GM21825 (cell line): ENCODE measurements around the gene FKBP11.
A peak's percentile ranks its signal among the peaks of the same experiment; 100 is the strongest.
"Not testable (repeated sequence)": the region's sequence is repeated elsewhere in the genome, so short reads cannot be mapped to it uniquely, and the experiment has no call there.

Experiments
- ATAC-seq: cut with Tn5 transposase; IDR thresholded peaks from one replicate; pipeline ENCODE4 v1.9.1; 2021; ENCODE audit warnings: mild to moderate bottlenecking, moderate library complexity; ENCODE audit not compliant: unreplicated experiment

The FKBP11 gene

DNA sequence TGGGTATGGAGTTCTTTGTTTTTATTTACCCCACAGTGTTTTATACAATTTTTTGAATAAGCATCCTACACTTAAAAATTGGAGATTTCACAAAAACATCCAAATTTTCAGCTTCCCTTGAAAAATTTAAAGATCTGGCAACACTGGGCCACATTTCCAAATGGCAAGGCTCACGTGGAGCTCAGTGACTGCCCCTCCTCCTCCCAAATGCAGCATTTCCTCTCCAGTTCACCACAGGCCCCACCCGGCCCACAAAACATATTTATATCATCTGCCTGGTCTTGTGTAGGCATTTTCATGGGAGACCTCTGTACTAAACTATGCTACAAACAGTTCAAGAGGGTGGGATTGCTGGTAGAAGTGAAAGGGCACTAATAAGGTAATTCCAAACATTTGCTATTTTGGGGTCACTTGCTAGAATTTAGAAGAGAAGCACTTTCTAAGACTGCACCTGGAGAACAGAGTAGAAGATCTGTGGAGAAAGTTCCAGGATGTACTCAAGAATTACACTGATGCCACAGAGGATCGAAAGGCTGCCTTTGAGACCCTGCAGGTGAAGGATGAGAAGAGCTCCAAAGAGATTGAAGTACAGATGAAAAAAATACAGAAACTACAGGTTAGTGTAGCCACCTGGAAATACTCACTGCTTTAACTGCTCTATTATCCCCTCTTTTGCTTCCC is 7.3 kb downstream of the FKBP11 start:
- no peak for ATAC-seq

- no peak for ATAC-seq
Observed at GRCh38 chr12:48910196-48910595, 15.1 kb downstream of the FKBP11 start.

DNA sequence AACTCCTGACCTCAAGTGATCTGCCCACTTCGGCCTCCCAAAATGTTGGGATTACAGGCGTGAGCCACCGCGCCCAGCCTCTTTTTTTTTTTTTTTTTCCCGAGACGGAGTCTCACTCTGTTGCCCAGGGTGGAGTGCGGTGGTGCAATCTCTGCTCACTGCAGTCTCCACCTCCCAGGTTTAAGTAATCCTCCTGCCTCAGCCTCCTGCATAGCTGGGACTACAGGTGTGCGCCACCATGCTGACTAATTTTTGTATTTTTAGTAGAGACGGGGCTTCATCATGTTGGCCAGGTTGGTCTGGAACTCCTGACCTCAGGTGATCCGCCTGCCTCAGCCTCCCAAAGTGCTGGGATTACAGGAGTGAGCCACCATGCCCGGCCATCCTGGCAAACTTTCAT is 15.6 kb downstream of the FKBP11 start:
- ATAC-seq: not testable (repeated sequence)

DNA sequence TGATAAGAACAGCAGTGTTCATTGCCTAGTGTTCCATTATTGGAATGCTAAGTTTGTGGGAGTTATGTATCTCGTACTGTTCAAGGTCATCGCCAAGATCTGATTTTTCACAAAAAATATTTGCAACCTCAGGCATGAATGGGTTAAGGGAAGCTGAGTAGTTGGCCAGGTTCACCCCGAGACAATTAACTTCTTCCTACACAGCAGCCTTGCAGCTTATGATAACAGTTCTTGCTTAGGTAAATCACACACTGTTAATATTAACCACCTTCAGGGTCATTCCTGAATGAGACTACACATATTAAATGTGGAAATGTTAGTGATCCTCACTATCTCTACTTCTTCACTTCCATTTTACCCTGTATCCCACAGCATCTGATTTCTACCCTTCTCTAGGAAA is 18.0 kb downstream of the FKBP11 start:
- ATAC-seq: no peak

DNA sequence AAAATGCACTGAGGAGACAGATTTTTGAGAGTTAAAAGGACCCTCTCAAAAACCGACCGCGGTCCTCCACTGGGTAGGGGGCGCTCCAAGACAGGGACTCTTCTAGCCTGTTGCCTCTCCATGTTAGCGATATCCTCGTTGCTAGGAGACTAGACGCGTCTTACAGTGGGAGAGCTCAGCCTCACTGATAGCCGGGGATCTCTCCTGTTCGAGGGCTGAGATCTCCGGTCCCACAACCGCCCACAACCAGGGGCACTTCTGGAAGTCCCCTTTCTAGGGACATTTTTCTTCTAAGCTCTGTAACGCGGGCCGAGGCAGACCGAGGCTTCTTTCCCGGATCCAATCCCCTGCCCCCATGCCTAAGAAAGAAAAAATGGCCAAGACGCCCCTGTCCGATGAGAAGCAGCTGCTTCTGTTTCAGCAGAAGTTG is 21.3 kb downstream of the FKBP11 start:
- ATAC-seq: peak; percentile 81

GRCh38 chr12:48903363-48903981 is 21.8 kb downstream of the FKBP11 start:
- no peak for ATAC-seq

DNA sequence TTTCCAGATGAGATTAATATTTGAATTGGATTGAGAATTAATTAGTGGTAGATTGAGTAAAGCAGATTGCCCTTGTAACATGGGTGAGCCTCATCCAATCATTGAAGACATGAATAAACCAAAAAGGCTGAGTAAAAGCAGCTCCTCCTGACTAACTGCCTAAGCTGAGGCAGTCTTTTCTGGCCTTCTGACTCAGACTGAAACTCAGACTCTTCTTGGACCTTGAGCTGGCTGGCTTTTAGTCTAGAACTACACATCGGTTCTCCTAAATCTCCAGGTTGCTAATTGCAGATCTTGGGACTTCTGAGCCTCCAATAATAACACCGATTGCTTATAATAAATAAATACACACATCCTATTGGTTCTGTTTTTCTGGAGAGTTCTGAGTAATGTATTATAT is 24.0 kb downstream of the FKBP11 start:
- ATAC-seq: no peak

- no peak for ATAC-seq
Observed at GRCh38 chr12:48899651-48900050, 25.6 kb downstream of the FKBP11 start.

DNA sequence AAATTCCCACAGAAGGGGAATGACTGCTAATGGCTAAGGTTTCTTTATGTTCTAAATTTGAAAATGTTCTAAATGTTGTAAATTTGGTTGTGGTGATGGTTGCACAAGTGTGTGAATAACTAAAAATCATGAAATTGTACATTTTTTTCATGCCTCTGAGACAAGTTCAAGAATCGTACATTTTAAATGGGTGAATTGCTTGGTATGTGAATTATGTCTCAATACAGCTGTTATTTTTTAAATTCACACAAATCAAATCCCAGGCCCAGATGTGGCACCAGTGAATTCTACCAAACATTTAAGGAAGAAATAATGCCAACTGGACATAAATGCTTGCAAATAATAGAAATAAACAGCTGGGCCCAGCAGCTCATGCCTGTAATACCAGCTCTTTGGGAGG is 31.0 kb downstream of the FKBP11 start:
- no peak for ATAC-seq

- no peak for ATAC-seq
Observed at GRCh38 chr12:48890657-48891418, 34.5 kb downstream of the FKBP11 start.

DNA sequence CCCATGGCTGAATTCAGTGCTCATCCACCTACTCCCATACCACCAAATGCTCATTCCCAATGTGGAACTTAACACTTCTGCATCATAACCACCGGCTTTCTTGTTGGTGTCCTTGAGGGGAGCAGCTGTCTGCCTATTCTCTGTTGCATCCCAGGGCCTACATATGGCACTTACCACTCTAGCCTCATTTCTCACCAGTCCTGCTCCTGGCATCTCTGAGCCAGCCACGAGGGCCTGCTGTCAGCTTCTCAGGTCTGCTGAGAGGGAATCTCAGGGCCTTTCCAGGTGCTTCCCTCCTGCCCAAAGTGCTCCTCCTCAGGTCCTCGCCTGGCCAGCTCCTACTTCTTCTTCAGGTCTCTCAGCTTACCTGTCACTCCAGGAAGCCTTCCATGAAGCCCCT is 35.6 kb downstream of the FKBP11 start:
- no peak for ATAC-seq

GRCh38 chr12:48883305-48884161 is 41.8 kb downstream of the FKBP11 start:
- no peak for ATAC-seq

GRCh38 chr12:48882972-48883304 is 42.4 kb downstream of the FKBP11 start:
- ATAC-seq: no peak

- ATAC-seq: no peak
Observed at GRCh38 chr12:48882315-48882687, 43.0 kb downstream of the FKBP11 start.

DNA sequence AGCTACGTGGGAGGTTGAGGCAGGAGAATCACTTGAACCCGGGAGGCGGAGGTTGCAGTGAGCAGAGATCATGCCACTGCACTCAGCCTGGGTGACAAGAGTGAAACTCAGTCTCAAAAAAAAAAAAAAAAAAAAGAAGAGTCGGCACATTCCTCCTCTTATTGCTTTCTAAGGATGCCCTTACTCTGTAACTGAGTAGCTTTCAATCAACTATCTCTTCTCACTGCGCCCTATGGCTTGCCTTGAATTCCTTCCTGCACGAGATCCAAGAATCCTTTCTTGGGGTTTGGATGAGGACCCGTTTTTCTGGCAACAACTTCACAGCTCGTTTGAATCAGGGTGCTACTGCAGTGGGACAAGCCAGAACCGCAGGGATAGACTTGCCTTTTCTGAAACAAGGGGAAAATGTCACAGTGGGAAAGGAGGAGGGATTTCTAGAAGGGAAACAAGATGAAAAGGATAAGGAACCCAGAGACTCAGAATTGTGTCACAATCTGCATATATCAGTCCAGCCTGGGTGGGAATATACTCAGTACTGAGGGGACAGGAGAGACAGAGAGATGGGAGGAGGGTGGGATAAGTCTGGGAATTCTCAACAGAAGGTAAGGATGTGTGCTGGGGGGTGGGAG is 43.5 kb downstream of the FKBP11 start:
- no peak for ATAC-seq

DNA sequence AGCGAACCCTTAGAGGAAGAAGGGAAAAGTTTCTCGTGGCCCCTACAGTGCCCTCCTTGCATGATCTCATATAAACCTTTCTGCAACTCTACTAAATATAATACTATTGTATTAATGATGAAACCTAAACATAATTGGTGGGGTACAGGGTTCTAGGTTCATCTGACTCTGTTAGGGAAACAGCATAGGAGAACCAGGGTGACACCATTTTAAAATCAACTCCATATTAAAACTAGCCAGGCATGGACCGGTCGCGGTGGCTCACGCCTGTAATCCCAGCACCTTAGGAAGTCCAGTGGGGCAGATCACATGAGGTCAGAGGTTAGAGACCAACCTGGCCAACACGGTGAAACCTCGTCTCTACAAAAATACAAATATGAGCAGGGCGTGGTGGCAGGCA is 44.6 kb downstream of the FKBP11 start:
- no peak for ATAC-seq

GRCh38 chr12:48878548-48878947 is 46.7 kb downstream of the FKBP11 start:
- no peak for ATAC-seq

GRCh38 chr12:48875944-48876515 is 49.3 kb downstream of the FKBP11 start:
- no peak for ATAC-seq

DNA sequence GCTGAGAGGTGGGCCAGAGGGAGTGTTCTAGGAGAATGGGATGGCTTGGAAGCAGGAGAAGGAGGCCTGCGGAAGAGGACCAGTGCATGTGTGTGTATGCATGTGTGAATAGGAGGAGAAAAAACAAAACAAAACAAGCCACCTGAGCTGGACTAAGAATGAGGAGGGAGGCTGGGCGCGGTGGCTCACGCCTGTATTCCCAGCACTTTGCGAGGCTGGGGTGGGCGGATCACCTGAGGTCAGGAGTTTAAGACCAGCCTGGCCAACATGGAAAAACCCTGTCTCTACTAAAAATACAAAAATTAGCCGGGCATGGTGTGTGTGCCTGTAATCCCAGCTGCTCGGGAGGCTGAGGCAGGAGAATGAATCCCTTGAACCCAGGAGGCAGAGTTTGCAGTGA is 51.8 kb downstream of the FKBP11 start:
- ATAC-seq: not testable (repeated sequence)

- ATAC-seq: no peak
Observed at GRCh38 chr12:48873096-48873495, 52.2 kb downstream of the FKBP11 start.
